HG03175 (cell line): ENCODE data around the gene CFAP410.
"Not testable (repeated sequence)": the region's sequence is repeated elsewhere in the genome, so short reads cannot be mapped to it uniquely, and the experiment has no call there.

Source experiments
- ATAC-seq: cut with Tn5 transposase; IDR thresholded peaks from one replicate; pipeline ENCODE4 v1.9.1; 2021; ENCODE audit warnings: mild to moderate bottlenecking, moderate library complexity; ENCODE audit not compliant: unreplicated experiment

The CFAP410 gene

DNA sequence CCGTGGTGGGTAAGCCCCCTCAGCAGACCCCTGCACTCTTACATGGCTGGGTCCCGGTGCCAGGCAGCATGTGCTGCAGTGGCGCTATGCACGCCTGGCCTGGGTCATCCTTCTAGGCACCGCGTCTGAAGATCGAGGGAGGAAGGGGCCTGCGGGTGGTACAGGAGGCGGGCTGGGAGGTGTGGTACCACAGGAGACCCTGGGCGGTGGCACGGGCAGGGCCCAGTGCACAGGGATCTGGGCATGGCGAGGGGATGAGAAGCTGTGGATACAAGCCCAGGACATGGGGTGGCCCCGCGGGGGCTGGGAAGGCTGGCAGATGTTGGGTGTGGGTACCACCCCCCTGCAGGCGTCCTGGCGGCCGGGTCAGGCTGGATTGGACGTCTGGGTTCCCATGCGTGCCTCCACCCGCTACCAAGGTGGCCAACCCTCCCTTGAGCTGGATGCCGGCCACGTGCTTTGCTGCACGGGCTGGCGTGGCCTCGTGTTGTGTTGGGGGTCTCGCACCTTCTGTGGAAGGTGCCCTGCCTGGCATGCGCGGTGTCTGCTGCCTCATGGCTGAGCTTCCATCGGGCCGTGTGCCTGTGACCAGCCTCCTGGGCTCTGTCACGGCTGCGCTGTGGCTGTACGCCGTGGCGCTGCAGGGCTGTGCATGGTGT is 19.7 kb downstream of the CFAP410 start:
- ATAC-seq: no peak

DNA sequence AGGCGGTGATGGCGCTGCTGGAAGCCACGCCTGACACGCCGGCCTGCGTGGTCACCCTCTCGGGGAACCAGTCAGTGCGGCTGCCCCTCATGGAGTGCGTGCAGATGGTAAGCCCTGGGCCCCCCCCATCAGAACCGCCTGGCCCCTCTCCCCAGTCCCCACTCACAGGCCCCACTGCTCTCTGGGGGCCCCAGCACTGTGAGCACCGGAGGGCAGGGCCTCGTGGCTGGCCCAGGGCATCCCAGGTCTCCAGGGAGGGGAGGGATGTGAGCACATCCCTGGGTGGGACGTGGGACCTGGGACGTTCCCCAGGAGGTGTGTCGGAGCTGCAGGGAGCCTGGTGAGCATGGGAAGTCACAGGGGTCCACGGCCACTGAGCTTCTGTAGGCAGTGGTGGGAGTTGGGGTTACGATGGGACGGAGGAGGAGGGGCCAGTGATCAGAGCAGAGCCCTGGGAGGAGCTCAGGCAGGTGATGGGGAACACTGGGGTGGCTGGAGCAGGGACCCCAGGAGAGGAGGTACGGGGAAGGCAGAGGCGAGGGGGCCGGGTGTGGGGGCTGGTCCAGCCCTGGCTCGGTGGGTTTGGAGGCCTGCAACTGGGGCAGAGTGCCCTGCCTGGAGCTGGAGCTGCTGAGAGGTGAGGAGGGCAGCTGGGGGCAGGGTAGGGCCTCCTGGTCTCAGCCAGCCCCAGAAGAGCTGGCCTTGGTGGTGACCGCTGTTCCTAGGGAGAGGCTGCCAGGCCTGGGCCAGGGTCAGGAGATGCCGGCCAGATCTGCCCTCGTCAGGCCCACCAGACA is 20.5 kb downstream of the CFAP410 start:
- no peak for ATAC-seq

DNA sequence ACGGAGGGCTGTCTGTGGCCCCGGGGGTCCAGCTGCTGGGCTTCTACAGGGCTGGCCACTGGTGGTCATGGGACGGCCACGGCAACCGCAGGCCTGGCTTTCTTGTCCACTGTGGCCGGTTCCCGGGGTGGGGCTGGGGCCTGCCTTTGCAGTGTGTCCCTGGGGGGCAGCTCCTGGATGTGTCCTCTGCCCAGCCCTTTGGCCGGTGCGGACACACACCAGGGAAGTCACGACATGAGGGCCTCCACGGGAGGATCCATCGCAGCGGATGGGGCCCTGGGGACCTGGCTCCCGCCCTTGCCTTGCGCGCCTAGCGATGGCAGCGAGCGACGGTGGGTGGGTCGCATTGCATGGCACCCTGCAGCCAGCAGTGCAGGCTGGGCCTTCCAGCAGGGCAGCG is 21.3 kb downstream of the CFAP410 start:
- no peak for ATAC-seq

DNA sequence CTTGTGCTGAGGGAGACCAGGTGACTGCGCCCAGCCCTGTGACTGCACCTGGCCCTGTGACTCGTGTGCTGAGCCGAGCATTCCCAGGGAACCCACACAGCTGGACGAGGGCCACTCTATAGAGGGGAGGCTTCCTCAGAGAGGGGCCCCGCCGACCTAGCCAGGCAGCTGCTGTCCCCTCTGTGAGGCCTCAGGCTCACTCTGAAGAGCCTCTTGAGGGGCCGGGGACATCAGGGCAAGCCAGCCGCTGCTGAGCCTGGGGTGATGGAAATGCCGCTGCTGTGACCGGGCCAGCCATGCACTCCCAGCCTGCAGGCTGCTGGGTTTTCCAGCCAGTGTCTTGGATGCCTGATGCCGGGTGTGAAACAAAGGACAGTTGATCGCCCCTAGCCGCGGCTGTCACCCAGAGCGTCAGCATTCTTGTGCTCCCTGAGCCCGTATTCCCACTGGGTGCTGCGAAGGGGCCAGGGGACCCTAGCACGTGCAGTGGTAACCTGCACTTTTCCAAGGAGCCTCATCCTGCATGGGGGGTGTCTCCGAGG is 21.9 kb downstream of the CFAP410 start:
- ATAC-seq: no peak

DNA sequence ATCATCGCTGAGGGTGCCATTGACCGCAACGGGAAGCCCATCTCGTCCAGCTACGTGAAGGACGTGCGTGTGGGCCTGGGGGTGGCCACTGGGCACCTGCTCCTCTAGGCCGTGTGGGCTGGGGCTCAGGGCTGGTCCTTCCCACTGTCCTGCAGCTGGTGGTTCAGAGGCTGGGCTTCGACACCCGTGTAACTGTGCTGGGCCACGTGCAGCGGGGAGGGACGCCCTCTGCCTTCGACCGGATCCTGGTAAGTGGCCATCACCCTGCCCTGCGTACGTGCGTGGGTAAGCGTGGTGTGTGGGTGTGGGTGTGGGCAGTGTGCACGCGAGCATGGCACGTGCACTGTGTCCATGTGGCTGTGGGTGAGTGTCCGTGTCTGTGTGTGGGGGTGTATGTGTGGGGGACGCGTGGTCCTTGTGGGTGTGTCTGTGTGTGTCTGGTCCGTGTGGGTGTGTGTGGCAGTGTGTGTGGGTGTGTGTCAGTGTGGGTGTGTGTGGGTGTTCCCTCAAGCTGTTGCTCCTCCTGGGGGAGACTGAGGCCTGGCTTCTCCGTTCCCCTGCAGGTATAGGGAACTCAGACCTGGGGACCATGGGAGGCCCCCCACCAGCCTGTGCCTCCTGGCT is 22.8 kb downstream of the CFAP410 start:
- ATAC-seq: no peak

DNA sequence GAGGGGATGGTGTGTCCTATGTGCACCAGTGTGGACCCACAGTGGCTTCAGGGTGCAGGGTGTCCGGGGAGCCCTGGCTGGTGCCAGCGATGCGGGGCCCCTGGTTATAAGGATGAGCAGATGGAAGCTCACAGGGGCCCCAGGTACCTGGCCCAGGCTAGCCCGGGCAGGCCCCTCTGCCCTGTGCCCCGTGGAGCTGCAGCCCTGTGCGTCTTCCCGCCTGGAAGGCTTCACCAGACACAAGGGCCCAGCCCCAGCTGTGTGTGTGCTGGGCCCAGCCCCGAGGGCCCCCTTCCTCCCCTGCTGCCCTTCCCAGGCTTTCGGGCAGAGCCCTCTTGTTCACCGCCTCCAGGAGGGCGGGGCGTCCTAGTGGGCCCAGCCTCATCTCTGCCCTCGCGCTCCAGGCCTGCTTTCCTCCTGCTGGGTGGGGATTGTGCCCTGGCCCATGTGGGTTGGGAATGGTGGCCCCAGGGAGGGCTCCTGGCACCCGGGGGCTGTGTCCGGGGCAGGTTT is 23.4 kb downstream of the CFAP410 start:
- no peak for ATAC-seq

DNA sequence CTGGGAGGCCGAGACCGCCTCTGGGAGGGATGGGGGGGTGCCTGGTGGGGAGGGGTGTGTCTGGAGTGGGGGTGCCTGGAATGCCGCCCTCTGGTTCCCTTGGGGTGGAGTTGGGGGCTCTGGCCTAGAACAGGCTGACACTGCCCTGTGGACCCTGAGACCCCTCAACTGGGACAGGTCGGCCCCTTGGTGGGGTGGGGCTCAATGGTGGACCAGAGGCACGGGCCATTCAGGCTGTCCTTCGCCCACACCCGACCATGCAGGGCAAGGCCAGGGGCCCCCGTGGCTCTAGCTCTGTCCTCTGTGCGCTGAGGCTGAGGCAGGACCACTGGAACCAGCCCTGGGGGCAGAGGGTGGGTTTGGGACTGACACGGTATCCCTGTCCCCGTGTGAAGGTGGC is 24.6 kb downstream of the CFAP410 start:
- ATAC-seq: no peak

DNA sequence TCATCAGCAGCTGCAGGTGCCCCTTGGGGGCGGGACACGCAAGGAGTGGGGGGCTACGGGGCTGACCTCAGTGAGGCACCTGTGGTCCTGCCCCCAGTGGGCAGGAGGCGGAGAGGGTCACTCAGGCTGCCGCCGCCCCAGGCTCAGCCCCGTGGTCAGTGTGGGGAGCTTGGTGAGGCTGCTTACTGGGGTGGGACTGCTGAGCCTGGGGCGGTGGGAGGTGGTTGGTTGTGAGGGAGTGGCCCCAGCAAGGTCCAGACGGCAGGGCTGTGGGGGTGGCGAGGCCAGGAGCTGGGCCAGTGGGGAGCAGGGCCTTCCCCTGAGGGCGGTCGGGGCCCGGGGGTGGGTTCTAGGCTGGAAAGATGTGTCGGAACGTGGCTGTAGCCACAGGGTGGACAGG is 25.1 kb downstream of the CFAP410 start:
- ATAC-seq: no peak

DNA sequence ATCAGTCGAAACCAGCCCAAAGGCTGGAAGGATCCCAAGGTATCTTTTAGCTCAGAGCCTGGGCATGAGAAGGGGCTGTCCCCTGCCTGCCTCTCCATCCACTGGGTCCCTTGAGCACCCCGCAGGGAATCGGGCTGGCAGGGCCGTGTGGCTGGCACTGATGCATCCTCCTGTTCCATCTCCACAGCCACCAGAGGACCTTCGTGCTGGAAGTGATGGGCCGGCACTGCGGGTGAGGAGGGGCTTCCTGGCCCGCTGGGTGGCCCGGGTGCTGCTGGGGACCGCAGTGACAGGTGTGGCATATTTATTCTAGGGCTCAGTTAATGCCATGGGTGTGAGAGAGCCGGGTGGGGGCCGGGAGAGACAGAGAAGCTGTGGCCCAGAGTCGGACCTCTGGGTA is 25.7 kb downstream of the CFAP410 start:
- no peak for ATAC-seq

DNA sequence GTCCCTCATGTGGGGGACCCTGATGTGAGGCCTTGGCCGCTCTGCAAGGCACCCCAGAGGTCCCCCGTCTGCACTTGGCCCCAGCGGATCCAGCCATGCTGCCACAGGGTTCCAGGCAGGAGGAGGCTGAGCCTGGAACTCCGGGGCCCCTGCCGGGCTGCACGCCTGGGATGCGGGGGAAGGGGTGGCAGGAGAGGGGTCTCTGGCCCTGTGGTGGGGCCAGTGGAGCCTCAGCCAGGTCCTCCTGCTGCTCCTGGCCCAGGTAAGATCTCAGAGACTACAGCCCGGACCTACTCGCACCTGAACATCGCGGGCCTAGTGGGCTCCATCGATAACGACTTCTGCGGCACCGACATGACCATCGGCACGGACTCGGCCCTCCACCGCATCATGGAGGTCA is 26.5 kb downstream of the CFAP410 start:
- ATAC-seq: no peak

DNA sequence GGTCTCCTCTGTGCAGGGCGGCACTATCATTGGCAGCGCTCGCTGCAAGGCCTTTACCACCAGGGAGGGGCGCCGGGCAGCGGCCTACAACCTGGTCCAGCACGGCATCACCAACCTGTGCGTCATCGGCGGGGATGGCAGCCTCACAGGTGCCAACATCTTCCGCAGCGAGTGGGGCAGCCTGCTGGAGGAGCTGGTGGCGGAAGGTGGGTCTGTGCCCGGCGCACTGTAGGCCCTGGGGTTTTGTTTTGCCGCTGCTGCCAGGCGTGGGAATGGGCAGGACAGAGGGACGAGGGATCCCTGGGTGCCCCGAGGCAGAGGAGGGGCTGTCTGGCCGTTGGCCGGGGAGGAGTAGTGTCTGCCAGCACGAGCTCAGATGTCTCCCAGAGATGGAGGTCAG is 27.1 kb downstream of the CFAP410 start:
- ATAC-seq: no peak

DNA sequence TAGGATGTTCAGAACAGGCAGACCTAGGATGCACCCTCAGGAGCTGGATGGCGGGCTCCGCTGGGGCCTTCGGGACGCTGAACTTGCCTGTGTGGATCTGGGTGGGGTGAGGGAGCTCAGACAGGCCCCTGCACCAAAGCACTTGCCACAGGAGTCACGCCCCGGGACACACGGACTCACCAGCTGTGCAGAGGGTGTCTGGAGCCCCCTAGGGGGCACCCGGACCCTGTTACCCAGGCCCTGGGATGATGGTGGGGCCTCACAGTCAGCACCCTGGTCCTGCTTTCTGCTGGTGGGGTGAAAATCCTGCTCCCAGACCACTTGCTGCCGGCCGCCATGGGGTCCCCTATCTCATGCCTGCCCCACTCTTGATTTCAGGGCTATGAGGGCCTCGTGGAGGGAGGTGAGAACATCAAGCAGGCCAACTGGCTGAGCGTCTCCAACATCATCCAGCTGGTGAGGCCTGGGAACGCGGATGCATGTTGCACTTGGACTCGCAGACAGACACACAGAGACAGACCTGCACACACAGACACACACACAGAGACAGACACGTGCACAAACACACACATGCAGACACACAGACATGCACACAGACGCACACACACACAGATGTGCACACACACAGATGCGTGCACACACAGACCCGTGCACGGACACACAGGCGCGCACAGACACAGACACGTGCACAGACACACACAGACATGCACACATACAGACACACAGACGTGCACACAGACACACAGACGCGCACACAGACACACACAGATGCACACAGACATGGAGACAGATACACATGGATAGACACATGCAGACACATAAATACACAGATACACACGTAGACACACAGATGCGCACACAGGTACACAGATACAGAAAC is 28.3 kb downstream of the CFAP410 start:
- no peak for ATAC-seq

DNA sequence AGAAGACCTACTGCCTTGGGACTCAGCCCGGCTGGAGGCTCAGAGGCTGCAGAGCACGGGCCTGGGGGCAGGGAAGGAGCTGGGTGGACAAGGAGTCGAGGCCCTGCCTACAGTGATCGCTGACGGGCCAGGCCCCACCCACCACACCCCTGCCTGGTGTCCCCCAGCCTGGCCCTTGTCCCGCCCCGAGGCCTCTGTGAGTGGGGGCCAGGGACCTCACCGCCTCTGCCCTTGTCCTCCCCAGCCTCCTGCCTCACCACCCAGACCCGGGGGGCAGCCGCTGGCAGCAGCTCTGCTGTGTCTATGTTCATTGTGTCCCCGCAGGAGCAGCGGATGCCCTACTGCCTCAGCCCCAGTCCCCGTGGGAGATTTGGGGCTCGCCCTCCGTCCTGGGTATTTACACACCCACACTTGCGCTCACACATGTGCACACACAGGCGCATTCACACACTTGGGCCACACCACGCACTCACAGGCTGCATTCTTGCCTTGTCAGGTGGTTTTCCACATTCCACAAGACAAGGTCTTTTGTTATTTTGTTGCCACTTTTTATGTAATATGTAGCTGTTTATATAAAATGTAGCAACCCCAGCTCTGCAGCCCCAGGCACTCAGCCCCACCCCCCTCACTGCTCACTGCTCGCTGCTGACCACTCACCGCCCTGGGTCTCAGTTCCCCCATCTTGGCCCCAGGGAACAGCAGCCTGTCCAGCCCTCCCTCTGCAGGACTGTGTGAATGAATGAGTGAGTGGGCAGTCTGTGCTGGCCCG is 32.1 kb downstream of the CFAP410 start:
- no peak for ATAC-seq

DNA sequence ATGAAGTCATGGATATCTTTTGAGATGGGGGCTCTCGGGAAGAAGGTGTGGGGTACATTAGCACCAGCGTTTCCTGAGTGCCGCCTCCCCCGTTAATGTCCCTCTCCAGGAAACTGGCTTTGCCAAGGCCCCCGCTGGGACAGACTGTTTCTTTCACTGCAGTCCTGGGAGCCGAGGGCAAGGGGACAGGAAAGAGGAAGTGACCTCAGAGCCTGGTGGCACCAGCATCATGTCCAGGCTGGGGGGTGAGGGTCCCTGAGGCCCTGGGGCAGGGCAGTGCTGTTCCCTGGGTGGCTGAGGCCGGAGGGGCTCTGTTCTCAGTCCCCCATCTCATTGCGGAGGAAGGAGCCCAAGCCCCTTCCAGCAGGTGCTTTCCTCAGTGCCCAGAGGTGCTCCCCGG is 33.5 kb downstream of the CFAP410 start:
- ATAC-seq: no peak

DNA sequence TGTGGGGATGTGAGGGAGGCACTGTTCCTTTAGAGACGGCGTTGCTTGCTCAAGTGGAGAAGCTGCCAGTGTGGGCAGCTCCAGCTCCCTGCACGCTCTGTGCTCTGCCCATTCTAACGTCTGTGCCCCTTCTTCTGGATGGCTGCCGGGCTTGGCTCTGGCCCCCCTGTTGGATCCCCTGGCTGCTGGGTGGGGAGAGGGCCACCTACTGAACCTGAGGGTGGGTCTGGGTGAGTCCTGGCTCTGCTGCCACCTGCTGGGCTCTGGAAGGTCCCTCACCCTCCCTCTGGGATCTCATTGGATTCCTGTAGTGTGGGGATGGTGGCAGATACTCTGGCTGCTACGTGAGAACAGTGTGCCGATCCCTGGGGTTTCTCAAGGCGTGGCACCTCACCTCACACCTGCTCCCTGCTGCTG is 34.3 kb downstream of the CFAP410 start:
- ATAC-seq: no peak

DNA sequence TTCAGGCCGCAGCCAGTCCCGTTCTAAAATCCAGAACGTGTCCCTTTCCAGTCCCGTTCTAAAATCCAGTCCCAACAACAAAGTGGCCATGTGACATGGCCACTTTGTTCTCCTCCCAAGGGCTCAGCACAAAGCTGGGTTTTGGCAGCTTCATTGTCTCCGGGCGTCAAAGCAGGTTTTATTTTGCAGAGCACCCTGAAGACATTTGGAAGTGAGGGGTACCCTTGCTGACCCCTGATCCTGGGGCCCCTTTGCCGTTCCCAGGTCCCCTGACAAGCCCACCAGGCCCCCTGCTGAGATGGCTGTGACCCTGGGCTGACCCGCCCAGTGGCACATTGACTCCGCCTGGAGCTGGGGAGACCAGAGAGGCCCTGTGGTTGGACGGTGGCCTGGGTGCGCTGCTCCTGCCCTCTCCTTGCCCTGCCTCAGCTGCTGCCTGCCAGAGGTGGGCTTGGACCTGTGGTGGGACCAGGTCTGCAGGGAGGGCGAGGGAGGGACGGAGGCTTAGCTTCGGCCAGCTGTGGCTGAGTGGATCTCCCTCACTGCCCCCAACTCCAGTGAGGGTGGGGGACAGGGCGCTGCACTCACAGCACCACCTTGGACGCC is 35.1 kb downstream of the CFAP410 start:
- no peak for ATAC-seq

DNA sequence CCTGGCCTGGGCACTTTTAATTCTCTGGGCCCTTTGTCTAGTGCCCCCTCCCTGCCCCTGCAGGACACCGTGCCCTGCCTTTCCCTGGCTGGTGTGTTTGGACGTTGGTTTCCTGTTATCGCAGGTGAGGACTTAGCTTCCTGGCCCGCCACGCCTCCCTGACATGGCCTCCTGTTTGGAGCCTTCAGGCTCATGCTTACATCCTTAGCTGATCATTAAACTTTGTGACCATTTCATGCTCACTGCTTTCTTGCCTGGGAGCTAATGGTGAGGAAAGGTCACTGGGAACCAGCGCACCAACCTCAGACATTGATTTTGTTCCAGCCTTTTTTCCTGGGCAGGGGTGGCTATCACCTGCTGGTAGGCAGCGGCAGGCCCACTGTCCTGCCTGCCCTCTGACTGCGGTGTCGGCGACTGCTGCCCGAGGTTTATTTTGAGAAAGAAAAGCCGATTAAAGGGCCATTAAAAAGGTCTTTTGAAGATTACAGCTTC is 35.7 kb downstream of the CFAP410 start:
- no peak for ATAC-seq

DNA sequence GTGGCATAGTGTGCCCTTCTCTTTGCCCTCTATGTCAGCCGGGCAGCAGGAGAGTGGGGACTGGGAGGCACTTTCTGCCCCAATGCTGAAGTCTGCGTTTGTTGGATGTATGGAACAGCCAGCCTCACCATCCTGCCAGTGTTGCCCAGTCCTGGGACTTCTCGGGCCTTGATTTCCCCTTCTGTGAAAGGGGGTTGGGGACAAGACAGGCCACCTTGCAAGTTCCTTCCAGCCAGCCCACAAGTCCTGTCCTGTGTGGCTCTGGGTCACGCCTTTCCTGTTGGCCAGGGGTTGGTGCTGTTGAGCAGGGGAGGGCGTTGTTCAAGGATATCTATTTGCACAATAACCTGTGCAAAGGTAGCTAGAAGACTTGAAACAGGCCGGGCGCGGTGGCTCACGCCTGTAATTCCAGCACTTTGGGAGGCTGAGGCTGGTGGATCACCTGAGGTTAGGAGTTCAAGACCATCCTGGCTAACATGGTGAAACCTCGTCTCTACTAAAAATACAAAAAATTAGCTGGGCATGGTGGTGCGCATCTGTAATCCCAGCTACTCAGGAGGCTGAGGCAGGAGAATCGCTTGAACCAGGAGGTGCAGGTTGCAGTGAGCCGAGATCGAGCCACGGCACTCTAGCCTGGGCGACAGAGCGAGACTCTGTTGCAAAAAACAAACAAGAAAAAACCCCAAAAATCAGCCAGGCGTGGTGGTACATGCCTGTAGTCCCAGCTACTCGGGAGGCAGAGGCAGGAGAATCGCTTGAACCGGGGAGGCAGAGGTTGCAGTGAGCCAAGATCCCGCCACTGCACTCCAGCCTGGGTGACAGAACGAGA is 36.4 kb downstream of the CFAP410 start:
- ATAC-seq: not testable (repeated sequence)
